ENCODE data around the gene RFTN1.

DNA sequence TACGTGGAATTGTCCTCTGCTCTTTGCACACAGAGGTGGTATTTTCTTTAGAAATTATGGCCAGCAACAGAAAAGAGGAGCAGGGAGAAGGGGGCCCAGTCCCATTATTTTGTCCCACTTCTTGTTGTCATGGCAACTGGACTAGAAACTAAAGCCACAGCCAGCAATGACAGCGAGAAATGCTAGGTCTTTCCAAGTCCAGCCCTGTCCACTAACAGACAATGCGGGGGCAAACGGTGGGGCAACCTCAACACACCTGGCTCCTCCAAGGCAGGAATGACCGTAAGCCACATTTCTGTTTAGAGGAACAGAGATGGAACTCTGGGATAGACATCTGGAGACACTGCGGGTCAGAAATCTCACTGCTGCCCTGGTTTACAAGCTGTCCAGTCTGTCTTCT lies 107.3 kb downstream of the RFTN1 start:
- TF ChIP-seq, protein P1, sequence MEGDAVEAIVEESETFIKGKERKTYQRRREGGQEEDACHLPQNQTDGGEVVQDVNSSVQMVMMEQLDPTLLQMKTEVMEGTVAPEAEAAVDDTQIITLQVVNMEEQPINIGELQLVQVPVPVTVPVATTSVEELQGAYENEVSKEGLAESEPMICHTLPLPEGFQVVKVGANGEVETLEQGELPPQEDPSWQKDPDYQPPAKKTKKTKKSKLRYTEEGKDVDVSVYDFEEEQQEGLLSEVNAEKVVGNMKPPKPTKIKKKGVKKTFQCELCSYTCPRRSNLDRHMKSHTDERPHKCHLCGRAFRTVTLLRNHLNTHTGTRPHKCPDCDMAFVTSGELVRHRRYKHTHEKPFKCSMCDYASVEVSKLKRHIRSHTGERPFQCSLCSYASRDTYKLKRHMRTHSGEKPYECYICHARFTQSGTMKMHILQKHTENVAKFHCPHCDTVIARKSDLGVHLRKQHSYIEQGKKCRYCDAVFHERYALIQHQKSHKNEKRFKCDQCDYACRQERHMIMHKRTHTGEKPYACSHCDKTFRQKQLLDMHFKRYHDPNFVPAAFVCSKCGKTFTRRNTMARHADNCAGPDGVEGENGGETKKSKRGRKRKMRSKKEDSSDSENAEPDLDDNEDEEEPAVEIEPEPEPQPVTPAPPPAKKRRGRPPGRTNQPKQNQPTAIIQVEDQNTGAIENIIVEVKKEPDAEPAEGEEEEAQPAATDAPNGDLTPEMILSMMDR (IDR thresholded peaks at IDR 0.05) = no peak
- TF ChIP-seq POLR2AphosphoS5 (IDR thresholded peaks at IDR 0.05) (no peak), EP300 (IDR thresholded peaks at IDR 0.05) (no peak)

Measured in suprapubic skin (tissue), 4 donors.